Epithelial cell of prostate (primary cell): ENCODE measurements around the gene XPO6.

Experiments used
- DNase-seq: peaks from one replicate; pipeline ENCODE4 v3.0.0-alpha.2; 2011; ENCODE audit warnings: low read depth, low spot score
- H3K27ac ChIP-seq: fragments of 450-650 bp; 2 replicates; pipeline ENCODE4 v1.5.1; 2017; ENCODE audit warnings: mild to moderate bottlenecking

Gene XPO6

DNA sequence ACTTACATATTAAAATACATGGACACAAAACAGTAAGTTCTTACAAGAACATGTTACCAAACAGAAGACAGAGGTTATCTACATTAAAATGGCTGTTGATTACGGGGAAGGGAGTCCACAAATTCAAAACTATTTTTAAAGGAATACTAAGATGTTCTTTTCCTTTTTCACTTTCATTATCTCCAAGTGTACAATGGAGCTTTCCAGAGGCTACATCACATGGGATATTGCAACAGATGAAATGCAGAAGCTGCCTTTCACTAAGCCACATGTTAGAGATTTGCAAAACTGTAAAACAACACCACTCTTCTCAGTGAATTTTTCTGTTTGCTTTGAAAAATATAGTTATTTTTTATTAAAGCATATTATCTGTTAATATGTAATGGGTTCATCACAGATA, 53.6 kb downstream of the XPO6 start:
- DNase-seq = no peak
- H3K27ac ChIP-seq = no peak overlapping the region

DNA sequence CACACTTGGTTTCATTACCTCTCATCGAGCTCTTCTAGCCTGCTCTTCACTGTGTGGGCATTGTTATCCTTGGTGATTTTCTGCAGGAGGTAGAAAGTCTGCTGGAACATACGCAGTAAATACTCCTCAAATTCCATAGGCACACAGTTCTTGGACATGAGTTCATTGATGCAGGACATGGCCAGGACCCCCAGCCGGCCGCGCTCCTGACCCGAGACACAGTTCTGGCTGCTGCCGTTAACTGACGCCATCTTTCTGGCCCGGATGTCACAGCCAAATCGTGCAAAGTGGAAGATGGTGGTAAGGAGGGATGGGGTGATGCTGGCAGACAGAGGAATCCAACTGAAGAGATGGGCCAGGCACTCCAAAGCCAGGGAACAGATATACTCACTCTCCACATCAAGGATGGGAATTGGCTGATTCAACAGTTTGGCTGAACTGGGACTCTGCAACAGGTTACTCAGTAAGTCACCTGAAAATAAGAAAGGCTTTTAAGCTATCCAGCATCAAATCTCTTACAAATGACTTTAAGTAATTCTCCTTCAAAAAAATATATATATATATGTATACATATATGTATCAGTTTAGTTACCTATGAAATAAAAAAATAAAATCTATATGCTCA, 55.6 kb downstream of the XPO6 start:
- H3K27ac ChIP-seq = no peak overlapping the region
- no peak for DNase-seq

DNA sequence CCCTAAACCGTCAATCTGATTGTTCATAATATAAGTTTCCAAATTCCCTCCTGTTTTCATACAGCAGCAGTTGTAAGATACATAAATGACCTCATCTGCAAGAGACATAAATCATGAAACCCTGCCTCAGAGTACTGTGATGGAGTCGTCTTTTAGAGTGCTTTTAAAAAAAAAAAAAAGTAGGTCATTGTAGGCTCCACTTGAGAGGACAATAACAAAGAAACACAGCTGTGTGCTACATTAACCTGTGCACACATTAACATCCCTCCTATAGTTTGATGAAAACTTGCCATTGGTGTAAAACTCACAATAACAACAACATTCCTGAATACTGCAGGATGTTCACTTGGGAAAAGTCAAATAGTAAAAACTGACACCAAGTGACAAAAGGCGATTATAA, 56.5 kb downstream of the XPO6 start:
- DNase-seq = no peak
- H3K27ac ChIP-seq = no peak overlapping the region

DNA sequence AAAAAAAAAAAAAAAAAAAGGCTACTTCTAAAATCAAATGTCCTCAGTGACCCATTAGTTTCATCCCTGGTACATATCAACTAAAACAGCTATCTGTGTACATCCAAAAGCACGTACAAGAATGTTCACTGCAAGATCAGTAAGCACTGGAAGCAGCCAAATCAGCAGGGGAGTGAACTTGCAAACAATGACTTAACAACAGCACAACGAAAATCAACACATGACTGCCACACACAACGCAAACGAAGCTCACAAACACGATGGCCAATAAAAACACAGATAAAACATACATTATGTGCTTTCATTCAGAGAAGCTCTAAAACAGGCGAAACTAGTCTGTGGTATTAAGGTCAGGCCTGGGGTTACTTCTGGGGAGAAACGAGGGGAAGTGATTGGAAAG, 60.6 kb downstream of the XPO6 start:
- no peak overlapping the region for H3K27ac ChIP-seq

DNA sequence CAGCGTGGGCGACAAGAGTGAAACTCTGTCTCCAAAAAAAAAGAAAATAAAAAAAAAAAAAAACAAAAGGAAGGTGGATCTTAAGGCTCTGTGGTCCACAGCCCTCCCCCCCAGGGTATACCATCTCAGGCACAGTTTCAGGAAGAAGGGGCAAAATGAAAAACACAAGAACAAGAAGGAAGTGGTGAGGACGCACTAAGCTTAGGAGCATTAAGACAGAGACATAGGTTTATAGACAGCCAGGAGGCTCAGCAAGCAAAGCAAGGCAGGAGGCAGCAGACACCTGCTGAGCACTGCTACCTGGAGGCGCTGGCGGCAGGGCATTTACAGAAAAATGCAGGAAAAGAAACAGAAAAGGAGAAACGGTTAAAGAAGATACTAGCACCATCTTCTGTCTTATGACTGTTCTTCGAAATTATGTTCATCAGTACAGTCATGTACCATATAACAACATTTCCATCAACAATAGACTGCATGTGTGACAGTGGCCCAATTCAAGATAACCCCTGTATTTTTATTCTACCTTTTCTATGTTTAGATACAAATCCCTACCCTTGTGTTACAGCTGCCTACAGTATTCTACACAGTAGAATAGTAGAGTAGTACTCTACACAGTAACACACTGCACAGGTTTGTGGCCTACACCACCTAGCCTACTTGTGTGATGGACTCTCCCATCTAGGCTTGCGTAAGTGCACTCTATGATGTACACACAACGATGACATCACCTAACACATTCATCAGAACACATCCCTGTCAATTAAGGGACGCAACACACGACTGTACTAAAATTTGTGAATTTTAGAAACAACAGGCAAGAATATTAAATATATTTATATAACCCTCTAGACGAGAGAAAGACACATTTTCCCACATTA, 62.5 kb downstream of the XPO6 start:
- no peak for DNase-seq
- H3K27ac ChIP-seq = no peak overlapping the region

More for the DNA sequence above, 60.6 kb downstream of the XPO6 start:
- DNase-seq = no peak

DNA sequence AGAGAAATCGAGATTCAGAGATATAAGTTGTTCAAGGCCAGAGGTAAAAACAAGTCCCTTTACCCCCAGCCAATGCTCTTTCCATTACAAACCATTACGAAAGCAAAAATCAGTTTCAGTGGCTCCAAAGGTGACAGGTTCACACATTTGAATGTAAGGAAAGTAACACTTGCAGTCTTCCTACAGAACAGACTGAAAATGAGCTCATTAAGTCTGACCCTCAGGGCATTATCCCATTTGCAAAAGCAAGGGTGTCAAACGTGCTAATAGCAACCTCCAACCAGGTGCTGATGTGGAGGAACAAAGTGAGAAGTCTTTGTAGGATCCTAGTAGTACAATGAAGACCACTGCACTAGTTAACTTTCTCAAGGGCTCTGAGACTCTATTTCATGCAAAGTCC, 65.2 kb downstream of the XPO6 start:
- no peak overlapping the region for H3K27ac ChIP-seq
- no peak for DNase-seq

DNA sequence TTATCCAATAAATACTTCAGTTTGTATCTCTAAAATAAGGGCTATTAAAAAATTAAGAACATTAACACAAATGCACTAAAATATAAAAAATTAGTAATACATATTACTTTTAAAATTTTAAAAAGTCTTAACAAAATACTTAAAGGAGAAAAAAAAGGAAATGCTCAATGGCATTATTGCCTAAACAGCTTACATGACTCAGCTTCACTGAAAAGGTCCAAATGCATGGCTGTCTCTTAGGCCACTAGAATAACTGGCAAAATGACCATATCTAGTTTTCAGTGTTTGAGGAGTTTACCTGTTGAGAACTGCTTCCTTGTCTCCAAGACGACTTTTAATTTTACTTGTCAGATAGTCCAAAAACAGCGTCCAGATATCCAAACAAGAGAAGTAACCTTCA, 66.0 kb downstream of the XPO6 start:
- no peak for DNase-seq

DNA sequence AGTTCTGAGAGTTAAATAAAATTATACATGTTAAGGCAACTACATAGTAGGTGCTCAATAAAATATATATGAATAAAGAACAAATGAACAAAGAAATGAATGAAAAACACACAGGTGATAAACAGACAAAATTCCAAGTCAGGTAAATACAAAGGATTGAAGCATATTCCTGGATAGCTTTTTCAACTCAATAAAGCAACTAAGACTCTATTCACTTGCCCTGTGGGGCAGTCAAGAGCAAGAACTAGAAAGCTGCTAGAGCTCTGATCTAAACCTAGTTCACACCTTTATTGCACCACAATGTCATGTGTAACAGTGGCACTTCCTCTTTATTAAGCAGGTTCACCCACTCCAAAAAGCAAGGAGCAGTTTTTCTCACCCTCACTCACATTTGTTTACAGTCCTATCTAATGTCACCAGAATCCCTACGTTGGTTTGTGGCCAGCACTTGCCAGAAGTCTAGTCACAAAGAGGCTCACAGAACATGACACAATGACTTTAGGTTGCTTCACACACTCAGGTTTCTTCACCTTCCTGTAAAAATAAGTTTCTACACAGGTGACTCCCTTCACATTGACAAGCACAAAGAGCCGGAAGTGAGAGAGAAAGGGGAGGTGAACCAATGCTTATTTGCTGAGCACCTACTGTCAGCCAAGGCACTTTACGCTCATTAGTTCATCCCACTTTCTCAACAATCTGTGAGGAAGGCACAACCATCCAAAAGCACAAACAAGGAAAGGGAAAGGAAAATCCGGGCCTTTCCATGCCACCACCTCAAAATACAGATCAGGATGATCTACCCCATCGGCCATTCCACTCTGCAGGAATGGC, 70.8 kb downstream of the XPO6 start:
- DNase-seq = peak; percentile 33
- H3K27ac ChIP-seq = peak overlapping the region; percentile 96

More for the DNA sequence above, 66.0 kb downstream of the XPO6 start:
- no peak overlapping the region for H3K27ac ChIP-seq

DNA sequence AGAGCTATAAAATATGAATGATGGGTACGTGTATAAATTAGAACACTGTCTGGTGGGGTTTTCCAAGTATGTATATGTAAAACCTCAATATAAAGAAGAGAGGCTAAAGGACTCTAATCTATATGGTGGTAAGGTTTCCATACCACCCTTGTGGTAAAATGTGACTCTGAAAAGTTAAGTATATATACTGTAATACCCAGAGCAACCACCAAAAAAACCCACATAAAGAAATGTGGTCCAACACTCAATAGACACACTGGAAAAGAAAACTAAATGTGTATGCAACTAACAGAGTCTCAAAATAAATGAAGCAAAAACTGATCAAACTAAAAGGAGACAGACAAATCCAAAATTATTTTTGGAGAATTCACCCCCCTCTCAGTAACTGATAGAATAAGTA, 72.2 kb downstream of the XPO6 start:
- H3K27ac ChIP-seq = no peak overlapping the region
- no peak for DNase-seq

DNA sequence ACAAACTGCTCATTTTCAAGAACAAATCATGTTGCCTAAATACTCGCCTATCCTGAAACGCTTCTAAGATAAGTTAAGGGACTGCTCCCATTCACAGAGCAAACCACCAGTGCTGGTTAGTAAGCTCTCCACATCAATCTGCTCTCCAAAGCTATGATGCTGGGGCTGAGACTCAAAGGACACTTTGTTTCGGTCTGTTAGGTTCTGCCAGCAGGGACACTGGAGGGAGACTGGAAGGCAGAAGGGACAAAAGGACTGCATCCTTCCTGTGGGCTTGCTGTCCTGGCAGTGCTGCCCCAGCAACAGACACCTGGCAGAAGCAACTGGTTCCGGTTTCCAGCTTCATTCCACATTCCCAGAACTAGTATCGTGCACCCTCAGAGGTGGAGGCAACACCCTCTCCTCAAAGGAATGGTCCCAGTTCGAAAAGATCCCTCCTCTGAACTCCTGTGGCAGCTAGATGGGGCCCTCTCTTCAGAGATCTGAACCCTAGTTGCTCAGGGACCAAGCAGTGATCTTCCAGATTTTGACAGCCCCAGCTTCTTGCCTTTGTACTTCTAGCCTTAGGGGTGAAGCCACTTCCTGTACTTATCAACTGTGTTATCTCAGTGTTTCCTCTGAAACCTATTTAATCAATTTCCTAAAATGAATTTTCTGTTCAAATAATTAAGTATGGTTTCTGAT, 74.9 kb downstream of the XPO6 start:
- no peak overlapping the region for H3K27ac ChIP-seq
- DNase-seq = no peak

DNA sequence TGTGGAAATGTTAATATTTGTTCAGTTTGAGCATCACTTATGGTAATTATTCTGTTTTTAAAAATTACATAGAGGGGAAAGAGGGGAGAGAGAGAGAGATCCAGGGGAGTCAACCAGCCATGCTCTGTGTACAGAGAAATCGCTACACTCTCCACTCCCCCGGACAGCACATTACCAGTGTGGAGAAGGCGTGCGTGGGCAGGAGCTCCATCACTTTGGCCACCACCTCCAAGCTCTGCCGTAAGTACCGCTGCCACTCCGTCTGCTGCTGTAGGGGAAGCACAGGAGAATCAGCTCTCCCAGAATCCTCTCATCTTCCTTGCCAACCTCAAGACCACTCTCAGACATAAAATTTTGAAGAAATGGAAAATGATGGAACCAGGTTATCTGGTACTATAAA, 78.1 kb downstream of the XPO6 start:
- H3K27ac ChIP-seq = no peak overlapping the region

DNA sequence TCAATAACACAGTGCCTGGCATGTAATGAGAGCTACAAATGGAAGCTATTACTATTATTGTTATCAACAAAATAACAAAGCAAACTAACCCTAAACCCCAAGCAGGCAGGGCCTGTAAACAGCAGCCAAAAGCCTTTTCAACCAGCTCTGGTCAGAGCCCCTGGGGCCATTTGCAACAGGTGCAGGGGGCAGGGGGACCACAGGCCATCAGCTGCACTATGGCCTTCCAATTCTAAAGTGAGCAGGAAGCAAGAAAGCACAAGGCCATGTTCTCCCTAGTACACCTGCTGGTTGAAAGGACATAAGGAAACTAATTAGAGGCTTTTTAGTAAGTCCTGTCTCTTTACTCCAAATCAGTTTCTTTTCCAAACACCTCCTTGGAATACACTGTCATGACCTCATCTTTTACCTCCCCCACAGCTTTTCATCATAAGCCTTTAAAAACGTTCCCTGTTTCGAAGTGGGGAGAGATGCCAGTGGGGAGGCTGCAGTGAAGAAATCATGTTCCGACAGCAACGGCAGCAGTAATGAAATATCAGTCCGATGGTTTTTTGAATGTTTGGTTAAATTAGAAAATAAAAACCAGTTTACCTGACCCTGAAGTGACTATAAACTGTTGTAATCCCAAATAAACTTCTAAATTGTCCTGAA, 79.9 kb downstream of the XPO6 start:
- DNase-seq = no peak

More for the DNA sequence above, 78.1 kb downstream of the XPO6 start:
- no peak for DNase-seq

DNA sequence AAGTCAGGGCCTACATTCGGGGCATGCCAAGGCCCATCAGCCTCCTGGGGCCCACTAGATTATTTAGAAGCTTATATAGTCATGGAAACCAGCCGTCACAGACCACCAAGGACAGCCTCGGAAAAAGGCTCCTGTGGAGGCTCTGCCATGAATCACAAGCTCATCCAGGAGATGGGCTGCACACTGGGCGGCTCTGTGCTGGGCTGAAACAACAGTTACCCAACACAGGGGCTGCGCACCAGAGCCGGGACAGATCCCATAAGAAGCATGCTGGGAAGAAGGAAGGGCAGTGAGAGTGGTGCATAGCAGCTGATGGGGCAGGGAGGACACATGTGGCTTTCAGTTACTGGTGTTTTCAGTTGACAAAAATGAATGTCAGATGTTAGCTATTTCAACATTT, 80.6 kb downstream of the XPO6 start:
- H3K27ac ChIP-seq = no peak overlapping the region
- no peak for DNase-seq

More for the DNA sequence above, 79.9 kb downstream of the XPO6 start:
- H3K27ac ChIP-seq = no peak overlapping the region

DNA sequence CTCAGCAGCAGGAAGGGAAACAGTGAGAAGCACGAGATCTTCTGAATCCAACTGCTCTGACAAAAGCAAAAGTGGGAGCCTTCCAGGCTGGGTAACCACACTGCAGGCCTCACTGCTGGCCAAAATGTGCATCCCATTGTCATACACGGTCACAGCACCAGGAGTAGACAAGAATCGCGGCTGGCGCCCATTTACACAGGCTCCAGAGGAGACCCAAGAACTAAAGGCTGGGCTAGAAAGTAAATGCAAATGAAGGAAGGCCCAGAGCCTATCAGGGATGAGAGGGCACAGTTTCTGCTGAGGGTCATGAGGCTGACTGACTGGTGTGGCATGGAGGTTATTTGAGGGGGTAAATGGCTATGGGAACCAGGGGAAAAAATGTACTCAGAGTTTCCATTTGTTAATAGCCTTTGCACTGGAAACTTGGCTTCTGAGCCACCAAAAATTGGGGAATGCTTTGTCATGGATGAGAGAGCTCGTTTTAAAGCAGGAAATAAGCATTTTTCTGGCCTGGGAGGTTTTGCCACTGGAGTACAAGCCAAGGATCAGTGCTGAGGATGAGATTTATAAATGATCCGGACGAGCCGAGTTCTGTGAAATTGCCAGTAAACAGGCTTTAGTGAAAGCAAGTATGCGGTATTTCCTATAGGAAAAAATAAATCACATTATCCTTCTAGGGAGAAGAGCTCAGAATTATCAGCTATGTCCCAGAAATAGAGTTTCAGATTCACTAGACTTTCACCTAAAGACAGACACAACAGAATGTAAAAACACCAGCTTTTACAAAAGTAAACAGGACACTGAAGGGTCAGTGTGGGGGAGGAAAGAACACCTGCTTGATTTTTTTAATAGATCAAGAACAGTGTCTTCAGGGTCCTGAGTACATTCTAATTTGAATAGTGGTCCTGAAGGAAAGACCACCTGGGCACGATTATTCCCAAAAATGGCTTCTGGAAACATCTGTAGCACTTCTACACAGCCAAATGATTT, 81.4 kb downstream of the XPO6 start:
- no peak overlapping the region for H3K27ac ChIP-seq
- DNase-seq = no peak

DNA sequence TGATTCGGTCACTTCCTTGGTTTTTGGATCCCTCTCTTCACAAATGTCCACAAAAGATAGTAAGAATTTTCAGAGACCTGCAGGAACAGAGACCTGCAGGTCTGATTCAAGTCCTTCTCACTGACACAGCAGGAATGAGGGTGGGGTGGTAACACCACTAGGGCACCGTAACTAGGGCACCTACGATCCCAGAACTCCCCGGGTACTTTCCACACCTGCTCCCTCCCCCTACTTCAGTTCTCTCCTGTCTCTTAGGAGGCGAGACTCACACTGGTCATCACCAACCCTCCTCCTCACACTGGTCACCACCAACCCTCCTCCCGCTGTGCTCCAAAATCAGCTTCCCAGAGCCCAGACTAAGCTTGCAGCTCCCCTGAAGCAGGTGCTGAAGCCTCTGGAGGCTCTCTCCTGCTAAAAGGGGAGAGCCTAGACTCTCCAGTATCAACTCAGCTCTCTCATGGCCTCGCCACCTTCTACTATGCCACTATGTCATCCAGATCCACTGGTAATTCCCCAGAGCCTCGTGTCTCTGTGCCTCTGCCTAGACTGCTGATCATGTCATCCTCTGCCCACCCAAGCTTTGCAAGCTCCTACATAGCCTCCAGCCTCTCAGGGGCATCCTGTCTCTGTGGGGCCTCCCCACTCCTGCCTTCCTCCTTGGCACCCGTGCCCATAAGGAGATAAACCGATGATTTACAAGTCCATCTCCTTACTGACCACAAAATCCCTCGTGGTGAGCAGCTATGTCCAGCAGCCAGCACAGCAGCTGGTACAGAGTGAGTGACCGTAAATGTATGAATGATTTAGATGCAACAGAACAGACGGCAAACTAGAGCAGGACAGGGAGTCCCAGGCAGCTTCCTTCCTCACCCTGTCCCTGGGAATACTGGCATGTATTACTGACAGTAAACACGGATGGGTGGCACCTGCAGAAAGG, 84.8 kb downstream of the XPO6 start:
- no peak for DNase-seq
- no peak overlapping the region for H3K27ac ChIP-seq

DNA sequence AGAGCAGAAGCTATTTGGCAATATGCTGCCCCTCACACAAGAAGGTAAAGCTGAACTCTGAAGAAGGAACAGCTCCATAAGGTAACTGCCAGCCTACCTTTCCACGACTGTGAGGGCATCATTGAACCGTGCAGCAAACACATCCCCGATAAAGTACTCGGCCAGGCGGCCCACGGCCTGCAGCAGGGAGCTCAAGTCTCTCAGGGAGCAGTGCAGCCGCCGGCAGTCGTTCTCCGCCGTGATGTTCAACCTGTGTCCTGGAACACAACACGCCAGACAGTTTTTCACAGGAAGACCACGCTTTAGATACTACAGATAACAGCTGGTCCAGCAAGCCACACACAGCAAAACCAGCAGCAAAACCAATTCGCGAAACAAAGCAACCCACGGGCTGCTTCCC, 86.2 kb downstream of the XPO6 start:
- no peak overlapping the region for H3K27ac ChIP-seq
- no peak for DNase-seq

DNA sequence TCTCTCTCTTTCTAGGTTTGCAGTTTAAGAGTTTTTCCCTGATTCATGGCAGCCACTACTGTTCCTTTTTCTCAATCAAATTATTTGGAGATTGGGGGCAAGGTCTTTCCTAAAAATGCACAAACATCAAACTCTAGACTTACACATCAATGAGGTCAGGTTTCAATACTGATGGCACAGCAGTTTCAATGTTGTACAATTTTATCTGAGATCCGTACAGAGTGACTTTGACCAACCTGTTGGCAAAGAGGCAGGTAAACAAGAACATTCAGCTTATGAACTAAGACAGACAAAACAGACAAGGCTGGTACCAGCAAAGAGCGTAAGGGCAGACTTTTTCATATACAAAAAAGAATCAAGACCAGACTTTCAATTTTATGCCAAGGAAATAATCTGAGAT, 90.2 kb downstream of the XPO6 start:
- no peak overlapping the region for H3K27ac ChIP-seq
- no peak for DNase-seq

DNA sequence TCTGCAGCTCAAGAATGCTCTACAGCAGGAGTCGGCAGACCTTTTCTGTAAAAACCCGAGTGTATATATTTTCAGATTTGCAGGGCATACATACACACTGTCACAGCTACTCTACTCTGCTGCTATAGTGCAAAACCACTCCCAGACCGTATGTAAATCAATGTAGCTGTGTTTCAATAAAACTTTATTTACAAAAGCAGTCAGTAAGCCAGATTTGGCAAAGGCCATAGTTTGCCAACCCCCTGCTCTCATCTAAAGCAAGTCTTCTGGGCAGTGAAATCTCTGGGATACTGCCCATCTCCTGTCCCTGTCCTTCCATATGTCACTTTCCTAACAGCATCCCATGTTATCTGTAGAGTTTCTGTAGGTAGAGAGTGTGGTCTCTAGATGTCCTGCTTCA, 91.0 kb downstream of the XPO6 start:
- no peak overlapping the region for H3K27ac ChIP-seq
- DNase-seq = no peak
